Esophagus muscularis mucosa (tissue), 4 donors: ENCODE measurements around the gene YLPM1.

ENCODE experiments used
- CTCF ChIP-seq, 3 experiments: fragments of 200-600 bp in 2 of 3; fragments of 450-650 bp in 1 of 3; sonication (generic) in 2 of 3; IDR thresholded peaks; one replicate each; pipeline ENCODE4 v1.5.1; 2017 to 2019; ENCODE audit warnings: antibody characterized with exemption in 3 of 3, mild to moderate bottlenecking in 2 of 3, moderate library complexity in 1 of 3
- EP300 ChIP-seq: sonication (generic); formaldehyde crosslinking; IDR thresholded peaks from one replicate; pipeline ENCODE4 v1.6.1; 2017; ENCODE audit warnings: antibody characterized with exemption
- POLR2A ChIP-seq: fragments of 450-650 bp; IDR thresholded peaks from one replicate; pipeline ENCODE4 v1.6.1; 2017; ENCODE audit warnings: antibody characterized with exemption, moderate library complexity, mild to moderate bottlenecking, low read depth
- POLR2AphosphoS5 ChIP-seq, 2 donors: sonication (generic); formaldehyde crosslinking; IDR thresholded peaks; one replicate each; pipeline ENCODE4 v1.6.1; 2017; ENCODE audit warnings: antibody characterized with exemption in 2 of 2

DNA sequence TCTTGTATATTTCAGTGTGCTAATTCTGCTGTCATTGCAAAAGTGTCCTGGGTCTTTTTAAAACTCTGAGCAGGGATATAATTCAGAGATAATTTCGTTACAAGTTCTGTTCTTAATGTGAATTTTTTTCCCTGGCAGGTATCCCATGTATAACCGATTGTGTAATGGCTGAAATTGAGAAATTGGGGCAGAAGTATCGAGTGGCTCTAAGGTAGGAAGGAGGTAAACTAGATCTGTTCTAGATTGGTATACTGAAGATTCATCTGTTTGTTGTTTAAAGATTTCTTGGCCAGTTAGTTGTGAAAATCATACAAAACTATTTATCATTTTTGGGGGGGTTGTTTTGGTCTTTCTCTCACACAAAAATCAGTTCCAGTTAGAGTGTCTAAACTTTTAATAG lies 40.0 kb upstream of the YLPM1 start:
- TF ChIP-seq CTCF (IDR thresholded peaks at IDR 0.05) (no peak), EP300 (no peak), POLR2A (no peak), POLR2AphosphoS5 (IDR thresholded peaks at IDR 0.05) (no peak)
